ENCODE results near the gene C19orf25.

Gene C19orf25

DNA sequence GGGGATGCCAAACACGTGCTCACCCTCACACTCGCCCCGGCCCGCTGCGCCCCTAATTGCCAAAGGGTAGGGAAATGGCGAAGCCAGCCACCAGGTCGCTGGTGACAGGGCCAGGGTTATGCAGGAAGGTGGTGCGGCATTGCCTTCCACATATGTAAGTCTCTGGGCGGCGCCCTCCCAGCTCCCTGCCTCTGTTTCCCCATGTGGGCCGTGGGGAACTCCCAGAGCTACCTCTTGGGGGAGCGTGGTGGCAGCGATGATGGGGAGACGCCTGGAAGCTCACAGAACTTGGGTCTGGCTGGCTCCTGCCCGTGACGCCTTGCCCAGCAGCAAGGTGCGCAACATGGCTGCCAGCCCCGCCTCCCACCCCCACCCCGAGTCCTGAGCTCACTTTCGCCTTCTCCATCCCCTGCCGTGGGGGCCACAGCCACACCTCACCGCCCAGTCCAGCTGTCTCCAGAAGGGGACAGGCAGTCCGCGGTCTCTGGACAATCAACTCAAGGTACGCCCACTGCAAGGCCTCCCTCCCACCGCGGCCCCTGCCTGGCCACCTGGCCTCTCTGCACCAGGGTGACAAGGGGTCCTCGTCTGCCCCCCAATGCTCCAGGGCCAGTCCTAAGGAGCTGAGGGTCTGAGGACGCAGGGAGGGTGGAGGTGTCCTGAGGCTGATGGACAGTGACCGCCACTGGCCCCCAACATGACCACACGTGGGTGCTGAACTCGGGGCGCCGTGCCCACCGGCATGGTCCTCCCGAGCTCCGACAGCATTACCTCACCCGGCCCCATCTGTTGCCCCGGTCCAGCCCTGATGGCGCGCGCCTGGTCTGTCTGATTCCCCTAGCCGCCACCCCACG, 6.6 kb downstream of the C19orf25 start:
- no peak for DNase-seq (ENCODE audit: insufficient read length)
- TF ChIP-seq POLR2AphosphoS5 (IDR thresholded peaks at IDR 0.05; ENCODE audit: low read depth, low read length) (no peak), POLR2A (IDR thresholded peaks at IDR 0.05; ENCODE audit: low read depth, low read length) (no peak), TAF1 (IDR thresholded peaks at IDR 0.05; ENCODE audit: borderline replicate concordance, low read depth, low read length) (no peak)
- no peak for FAIRE-seq

DNA sequence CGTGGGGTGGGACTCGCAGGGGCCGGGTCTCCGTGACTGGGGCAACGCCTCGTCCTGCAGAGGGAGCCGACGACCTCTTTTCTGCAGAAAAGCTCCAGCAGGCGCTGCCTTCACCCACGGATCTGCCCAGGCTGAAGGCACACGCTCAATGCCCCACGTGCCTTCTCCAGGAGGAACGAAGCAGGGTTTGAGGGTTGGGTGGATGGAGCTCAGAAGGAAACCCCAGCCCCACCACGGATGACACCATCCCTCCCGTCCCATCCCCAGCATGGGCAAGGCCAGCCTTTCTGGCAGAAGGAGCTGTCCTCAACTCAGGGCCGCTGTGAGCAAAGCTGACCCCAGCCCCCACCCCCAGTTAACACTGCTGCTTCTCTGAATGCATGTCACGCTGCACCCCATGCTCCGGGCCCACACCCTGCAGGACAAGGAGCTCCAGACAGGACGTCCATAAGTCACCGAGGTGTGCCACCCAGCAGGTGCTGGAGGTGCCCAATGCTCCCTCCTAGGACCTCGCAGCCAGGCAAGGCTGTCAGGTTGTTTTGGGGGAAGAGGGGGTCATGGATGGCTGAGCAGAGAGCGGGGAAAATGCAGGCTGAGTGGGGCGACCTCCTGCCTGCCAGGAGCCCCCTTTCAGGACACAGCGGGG, 7.4 kb downstream of the C19orf25 start:
- FAIRE-seq (no peak), DNase-seq (ENCODE audit: insufficient read length) (no peak)
- TF ChIP-seq TAF1 (IDR thresholded peaks at IDR 0.05; ENCODE audit: borderline replicate concordance, low read depth, low read length), result no peak
- TF ChIP-seq POLR2AphosphoS5 (IDR thresholded peaks at IDR 0.05; ENCODE audit: low read depth, low read length), result no peak
- no peak for TF ChIP-seq POLR2A (IDR thresholded peaks at IDR 0.05; ENCODE audit: low read depth, low read length)

- no peak for DNase-seq (ENCODE audit: insufficient read length)
- FAIRE-seq, result peak; percentile 78
Observed at GRCh38 chr19:1471010-1471514, 8.0 kb downstream of the C19orf25 start.

DNA sequence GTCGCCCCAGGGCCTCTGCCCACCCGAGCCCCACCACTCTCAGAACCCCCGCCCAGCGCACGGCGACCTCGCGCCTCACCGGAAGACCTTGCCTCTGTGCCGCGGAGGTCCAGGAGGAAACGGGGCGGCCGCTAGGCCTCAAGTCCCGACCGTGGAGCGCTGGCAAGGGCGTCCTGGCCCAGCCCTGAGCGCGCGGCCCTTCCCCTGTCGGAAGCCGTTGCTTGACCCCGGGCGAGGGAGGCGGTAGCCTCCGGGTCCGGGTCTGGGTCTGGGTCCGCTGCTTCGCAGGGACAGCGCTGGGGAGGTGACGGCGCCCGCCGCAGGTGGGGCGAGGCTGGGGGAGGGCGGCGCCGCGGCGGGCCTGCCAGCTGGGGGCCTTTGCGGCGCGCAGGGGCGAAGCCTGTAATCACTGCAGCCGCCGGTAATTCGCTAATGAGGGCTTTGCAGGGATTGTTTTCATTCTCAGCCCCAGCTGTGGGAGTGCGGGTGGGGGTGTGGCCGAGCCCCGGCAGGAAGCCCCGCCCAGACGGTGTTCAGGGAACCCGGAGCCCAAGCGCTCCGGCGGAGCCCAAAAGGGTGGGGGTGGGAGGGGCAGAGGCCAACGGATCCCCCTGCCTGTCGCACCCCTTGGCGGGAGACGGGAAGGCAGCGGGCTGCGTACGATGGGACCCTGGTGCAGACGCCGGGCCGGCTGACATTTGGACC, 8.6 kb downstream of the C19orf25 start:
- no peak for FAIRE-seq
- peak; percentile 76 for DNase-seq (ENCODE audit: insufficient read length)

More at GRCh38 chr19:1471010-1471514, 8.0 kb downstream of the C19orf25 start:
- TF ChIP-seq TAF1 (IDR thresholded peaks at IDR 0.05; ENCODE audit: borderline replicate concordance, low read depth, low read length) (no peak), POLR2A (IDR thresholded peaks at IDR 0.05; ENCODE audit: low read depth, low read length) (0 out of 2 replicates have a peak, but pooled peaks have one; percentile 19)

DNA sequence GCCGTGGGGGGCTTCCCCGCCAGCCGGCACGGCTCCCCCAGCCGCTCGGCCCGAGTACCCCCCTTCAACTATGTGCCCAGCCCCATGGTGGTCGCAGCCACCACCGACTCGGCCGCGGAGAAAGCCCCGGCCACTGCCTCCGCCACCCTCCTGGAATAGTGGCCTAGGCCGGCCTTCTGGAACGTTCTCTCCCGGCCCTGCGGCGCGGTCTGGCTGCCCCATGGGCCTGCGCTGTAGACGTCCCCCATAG, 9.0 kb downstream of the C19orf25 start:
- FAIRE-seq (no peak), DNase-seq (ENCODE audit: insufficient read length) (no peak)
- TF ChIP-seq POLR2A (IDR thresholded peaks at IDR 0.05; ENCODE audit: low read depth, low read length) (no peak), TAF1 (IDR thresholded peaks at IDR 0.05; ENCODE audit: borderline replicate concordance, low read depth, low read length) (no peak), POLR2AphosphoS5 (IDR thresholded peaks at IDR 0.05; ENCODE audit: low read depth, low read length) (no peak)

More for the DNA sequence above, 8.6 kb downstream of the C19orf25 start:
- TF ChIP-seq POLR2AphosphoS5 (IDR thresholded peaks at IDR 0.05; ENCODE audit: low read depth, low read length), result no peak
- TF ChIP-seq POLR2A (IDR thresholded peaks at IDR 0.05; ENCODE audit: low read depth, low read length), result no peak
- no peak for TF ChIP-seq TAF1 (IDR thresholded peaks at IDR 0.05; ENCODE audit: borderline replicate concordance, low read depth, low read length)

- DNase-seq (ENCODE audit: insufficient read length) (no peak), FAIRE-seq (no peak)
- TF ChIP-seq TAF1 (IDR thresholded peaks at IDR 0.05; ENCODE audit: borderline replicate concordance, low read depth, low read length), result no peak
- no peak for TF ChIP-seq POLR2A (IDR thresholded peaks at IDR 0.05; ENCODE audit: low read depth, low read length)
- TF ChIP-seq POLR2AphosphoS5 (IDR thresholded peaks at IDR 0.05; ENCODE audit: low read depth, low read length), result no peak
Observed at GRCh38 chr19:1469255-1470054, 9.6 kb downstream of the C19orf25 start.

GRCh38 chr19:1468821-1469254, 10.2 kb downstream of the C19orf25 start:
- no peak for DNase-seq (ENCODE audit: insufficient read length)
- TF ChIP-seq TAF1 (IDR thresholded peaks at IDR 0.05; ENCODE audit: borderline replicate concordance, low read depth, low read length) (no peak), POLR2AphosphoS5 (IDR thresholded peaks at IDR 0.05; ENCODE audit: low read depth, low read length) (no peak), POLR2A (IDR thresholded peaks at IDR 0.05; ENCODE audit: low read depth, low read length) (no peak)
- FAIRE-seq, result no peak

GRCh38 chr19:1468274-1468820, 10.7 kb downstream of the C19orf25 start:
- no peak for TF ChIP-seq POLR2A (IDR thresholded peaks at IDR 0.05; ENCODE audit: low read depth, low read length)
- no peak for TF ChIP-seq TAF1 (IDR thresholded peaks at IDR 0.05; ENCODE audit: borderline replicate concordance, low read depth, low read length)
- no peak for TF ChIP-seq POLR2AphosphoS5 (IDR thresholded peaks at IDR 0.05; ENCODE audit: low read depth, low read length)
- DNase-seq (ENCODE audit: insufficient read length), result no peak
- no peak for FAIRE-seq

DNA sequence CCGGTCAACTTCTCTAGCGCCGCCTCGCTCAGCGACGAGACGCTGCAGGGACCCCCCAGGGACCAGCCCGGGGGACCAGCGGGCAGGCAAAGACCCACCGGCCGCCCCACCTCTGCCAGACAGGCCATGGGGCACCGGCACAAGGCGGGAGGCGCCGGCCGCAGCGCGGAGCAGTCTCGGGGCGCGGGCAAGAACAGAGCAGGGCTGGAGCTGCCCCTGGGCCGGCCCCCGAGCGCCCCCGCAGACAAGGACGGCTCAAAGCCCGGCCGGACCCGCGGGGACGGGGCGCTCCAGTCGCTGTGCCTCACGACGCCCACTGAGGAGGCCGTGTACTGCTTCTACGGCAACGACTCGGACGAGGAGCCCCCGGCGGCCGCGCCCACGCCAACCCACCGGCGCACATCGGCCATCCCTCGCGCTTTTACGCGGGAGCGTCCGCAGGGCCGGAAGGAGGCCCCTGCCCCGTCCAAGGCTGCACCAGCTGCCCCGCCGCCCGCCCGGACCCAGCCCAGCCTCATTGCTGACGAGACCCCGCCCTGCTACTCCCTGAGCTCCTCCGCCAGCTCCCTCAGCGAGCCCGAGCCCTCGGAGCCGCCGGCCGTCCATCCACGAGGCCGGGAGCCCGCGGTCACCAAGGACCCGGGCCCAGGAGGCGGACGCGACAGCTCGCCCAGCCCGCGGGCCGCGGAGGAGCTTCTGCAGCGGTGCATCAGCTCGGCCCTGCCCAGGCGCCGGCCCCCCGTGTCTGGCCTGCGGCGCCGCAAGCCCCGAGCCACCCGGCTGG, 11.3 kb downstream of the C19orf25 start:
- no peak for TF ChIP-seq POLR2AphosphoS5 (IDR thresholded peaks at IDR 0.05; ENCODE audit: low read depth, low read length)
- TF ChIP-seq POLR2A (IDR thresholded peaks at IDR 0.05; ENCODE audit: low read depth, low read length), result no peak
- TF ChIP-seq TAF1 (IDR thresholded peaks at IDR 0.05; ENCODE audit: borderline replicate concordance, low read depth, low read length), result no peak
- no peak for DNase-seq (ENCODE audit: insufficient read length)
- FAIRE-seq, result no peak

DNA sequence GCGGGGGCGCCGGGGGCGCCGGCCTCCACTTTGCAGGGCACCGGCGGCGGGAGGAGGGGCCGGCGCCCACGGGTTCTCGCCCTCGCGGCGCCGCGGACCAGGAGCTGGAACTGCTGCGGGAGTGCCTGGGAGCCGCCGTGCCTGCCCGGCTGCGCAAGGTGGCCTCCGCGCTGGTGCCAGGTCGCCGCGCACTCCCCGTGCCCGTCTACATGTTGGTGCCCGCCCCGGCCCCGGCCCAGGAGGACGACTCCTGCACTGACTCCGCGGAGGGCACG, 11.9 kb downstream of the C19orf25 start:
- FAIRE-seq (no peak), DNase-seq (ENCODE audit: insufficient read length) (no peak)
- TF ChIP-seq POLR2A (IDR thresholded peaks at IDR 0.05; ENCODE audit: low read depth, low read length) (no peak), TAF1 (IDR thresholded peaks at IDR 0.05; ENCODE audit: borderline replicate concordance, low read depth, low read length) (no peak), POLR2AphosphoS5 (IDR thresholded peaks at IDR 0.05; ENCODE audit: low read depth, low read length) (no peak)

All from GM12892 (cell line).